GM19463 (cell line): ENCODE results near the gene PLOD1.

Experiments
- ATAC-seq: cut with Tn5 transposase; IDR thresholded peaks from one replicate; pipeline ENCODE4 v1.9.1; 2021; ENCODE audit warnings: mild to moderate bottlenecking, moderate library complexity; ENCODE audit not compliant: unreplicated experiment

The PLOD1 gene

GRCh38 chr1:11977625-11978024, 43.1 kb downstream of the PLOD1 start:
- no peak for ATAC-seq

- ATAC-seq = no peak
Observed at GRCh38 chr1:11978301-11978700, 43.8 kb downstream of the PLOD1 start.

- no peak for ATAC-seq
Observed at GRCh38 chr1:11979028-11979850, 44.7 kb downstream of the PLOD1 start.

- peak; percentile 88 for ATAC-seq
Observed at GRCh38 chr1:11979851-11980675, 45.5 kb downstream of the PLOD1 start, which contains the start of gene MFN2. Gene MFN2, plus strand, starts transcription at chr1:11980444. Its CDS starts 8,725 bp downstream, at chr1:11989169.

GRCh38 chr1:11980676-11980972, 46.1 kb downstream of the PLOD1 start:
- ATAC-seq = no peak

- no peak for ATAC-seq
Observed at GRCh38 chr1:11981378-11982009, 47.0 kb downstream of the PLOD1 start.

- no peak for ATAC-seq
Observed at GRCh38 chr1:11982010-11982392, 47.5 kb downstream of the PLOD1 start.

- no peak for ATAC-seq
Observed at GRCh38 chr1:11984121-11984520, 49.6 kb downstream of the PLOD1 start.

- ATAC-seq = no peak
Observed at GRCh38 chr1:11984576-11984975, 50.1 kb downstream of the PLOD1 start.

- ATAC-seq = no peak
Observed at GRCh38 chr1:11985171-11985570, 50.7 kb downstream of the PLOD1 start.

- ATAC-seq = no peak
Observed at GRCh38 chr1:11985851-11986250, 51.3 kb downstream of the PLOD1 start.

GRCh38 chr1:11989669-11990068, 55.2 kb downstream of the PLOD1 start:
- no peak for ATAC-seq

- no peak for ATAC-seq
Observed at GRCh38 chr1:11990303-11991032, 56.0 kb downstream of the PLOD1 start.

- no peak for ATAC-seq
Observed at GRCh38 chr1:11991969-11992676, 57.6 kb downstream of the PLOD1 start.

- ATAC-seq = no peak
Observed at GRCh38 chr1:11997081-11997850, 62.7 kb downstream of the PLOD1 start.

- ATAC-seq = no peak
Observed at GRCh38 chr1:11998636-11999035, 64.1 kb downstream of the PLOD1 start.

GRCh38 chr1:11999236-11999635, 64.7 kb downstream of the PLOD1 start:
- no peak for ATAC-seq

- no peak for ATAC-seq
Observed at GRCh38 chr1:12001249-12001917, 66.9 kb downstream of the PLOD1 start.

- ATAC-seq = no peak
Observed at GRCh38 chr1:12001996-12002493, 67.5 kb downstream of the PLOD1 start.
